ENCODE measurements around the gene C10orf90. TPM values are rescaled to one million over a fixed set of nuclear protein-coding genes. Genes with fewer than 3 reads are reported as not detected.

Gene C10orf90
- total and polyA plus RNA-seq, 4 donors: 0.05 to 0.25 TPM; not detected in 2

- Histone ChIP-seq H3K9ac (ENCODE audit: low read depth in 1 of 2, low read length in 2 of 2) (no peak overlapping the region), H3K4me3 (ENCODE audit: low read depth in 1 of 3, low read length in 3 of 3) (no peak overlapping the region), H3K4me1 (ENCODE audit: control insufficient read depth in 4 of 4, insufficient read depth in 4 of 4, low read length in 3 of 4) (no peaks in the 10 kb centered on the region), H3K36me3 (ENCODE audit: control insufficient read depth in 4 of 4, insufficient read depth in 3 of 4, low read depth in 1 of 4, low read length in 3 of 4) (no peaks in the 10 kb centered on the region), H3K27ac (ENCODE audit: low read depth in 1 of 2, low read length in 2 of 2) (no peak overlapping the region), H3K9me3 (ENCODE audit: control insufficient read depth in 4 of 4, low read length in 3 of 4) (no peaks in the 10 kb centered on the region), H3K27me3 (ENCODE audit: control insufficient read depth in 4 of 4, insufficient read depth in 4 of 4, low read length in 3 of 4) (no peaks in the 10 kb centered on the region)
- no peak for TF ChIP-seq RAD21 (IDR thresholded peaks at IDR 0.05)
- TF ChIP-seq YY1 (IDR thresholded peaks at IDR 0.05): no peak
- no peak for TF ChIP-seq NR2F2 (IDR thresholded peaks at IDR 0.05)
- no peak for TF ChIP-seq EGR1 (IDR thresholded peaks at IDR 0.05; ENCODE audit: low read depth in 2 of 2)
- TF ChIP-seq FOXA1 (IDR thresholded peaks at IDR 0.05): no peak
- no peak for TF ChIP-seq RXRA (IDR thresholded peaks at IDR 0.05)
- no peak for TF ChIP-seq HNF4G (IDR thresholded peaks at IDR 0.05)
- no peak for TF ChIP-seq GABPA (IDR thresholded peaks at IDR 0.05 in 1 of 2, conservative IDR thresholded peaks at IDR 0.05 in 1 of 2)
- no peak for TF ChIP-seq TAF1 (conservative IDR thresholded peaks at IDR 0.05)
- no peak for TF ChIP-seq JUND (IDR thresholded peaks at IDR 0.05)
- TF ChIP-seq CTCF (IDR thresholded peaks at IDR 0.05; ENCODE audit: low read depth, low read length, missing input control): no peak
- no peak for TF ChIP-seq ZBTB33 (IDR thresholded peaks at IDR 0.05)
- TF ChIP-seq SP1 (IDR thresholded peaks at IDR 0.05): no peak
- no peak for TF ChIP-seq HNF4A (conservative IDR thresholded peaks at IDR 0.05)
- TF ChIP-seq, protein P1, sequence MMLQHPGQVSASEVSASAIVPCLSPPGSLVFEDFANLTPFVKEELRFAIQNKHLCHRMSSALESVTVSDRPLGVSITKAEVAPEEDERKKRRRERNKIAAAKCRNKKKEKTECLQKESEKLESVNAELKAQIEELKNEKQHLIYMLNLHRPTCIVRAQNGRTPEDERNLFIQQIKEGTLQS (IDR thresholded peaks at IDR 0.05): no peak
- TF ChIP-seq, protein P2, sequence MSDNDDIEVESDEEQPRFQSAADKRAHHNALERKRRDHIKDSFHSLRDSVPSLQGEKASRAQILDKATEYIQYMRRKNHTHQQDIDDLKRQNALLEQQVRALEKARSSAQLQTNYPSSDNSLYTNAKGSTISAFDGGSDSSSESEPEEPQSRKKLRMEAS (IDR thresholded peaks at IDR 0.05): no peak
- no peak for TF ChIP-seq FOXA2 (IDR thresholded peaks at IDR 0.05)
- TF ChIP-seq REST (IDR thresholded peaks at IDR 0.05): no peak
- WGBS: 74% methylated on average over 3 of the region's 3 CpGs
- no peak for DNase-seq (ENCODE audit: low spot score)
Measured at GRCh38 chr10:126628746-126629145, 41.7 kb downstream of the C10orf90 start.

Data from liver (tissue), 9 donors.